ENCODE measurements around the gene XKR7.

The XKR7 gene

GRCh38 chr20:32006841-32007786 is 39.2 kb downstream of the XKR7 start:
- DNase-seq (ENCODE audit: insufficient read length, low spot score) (no peak), FAIRE-seq (no peak)
- no peak for TF ChIP-seq TAF1 (IDR thresholded peaks at IDR 0.05; ENCODE audit: low read depth, low read length)
- TF ChIP-seq PAX5 (IDR thresholded peaks at IDR 0.05; ENCODE audit: insufficient read depth, low read length, severe bottlenecking), result no peak
- TF ChIP-seq POLR2A (IDR thresholded peaks at IDR 0.05; ENCODE audit: low read depth, low read length), result no peak
- TF ChIP-seq SPI1 (IDR thresholded peaks at IDR 0.05; ENCODE audit: low read depth, low read length), result no peak
- TF ChIP-seq POLR2AphosphoS5 (IDR thresholded peaks at IDR 0.05; ENCODE audit: low read depth, low read length), result no peak
- TF ChIP-seq POU2F2 (IDR thresholded peaks at IDR 0.05; ENCODE audit: low read depth, low read length), result no peak

DNA sequence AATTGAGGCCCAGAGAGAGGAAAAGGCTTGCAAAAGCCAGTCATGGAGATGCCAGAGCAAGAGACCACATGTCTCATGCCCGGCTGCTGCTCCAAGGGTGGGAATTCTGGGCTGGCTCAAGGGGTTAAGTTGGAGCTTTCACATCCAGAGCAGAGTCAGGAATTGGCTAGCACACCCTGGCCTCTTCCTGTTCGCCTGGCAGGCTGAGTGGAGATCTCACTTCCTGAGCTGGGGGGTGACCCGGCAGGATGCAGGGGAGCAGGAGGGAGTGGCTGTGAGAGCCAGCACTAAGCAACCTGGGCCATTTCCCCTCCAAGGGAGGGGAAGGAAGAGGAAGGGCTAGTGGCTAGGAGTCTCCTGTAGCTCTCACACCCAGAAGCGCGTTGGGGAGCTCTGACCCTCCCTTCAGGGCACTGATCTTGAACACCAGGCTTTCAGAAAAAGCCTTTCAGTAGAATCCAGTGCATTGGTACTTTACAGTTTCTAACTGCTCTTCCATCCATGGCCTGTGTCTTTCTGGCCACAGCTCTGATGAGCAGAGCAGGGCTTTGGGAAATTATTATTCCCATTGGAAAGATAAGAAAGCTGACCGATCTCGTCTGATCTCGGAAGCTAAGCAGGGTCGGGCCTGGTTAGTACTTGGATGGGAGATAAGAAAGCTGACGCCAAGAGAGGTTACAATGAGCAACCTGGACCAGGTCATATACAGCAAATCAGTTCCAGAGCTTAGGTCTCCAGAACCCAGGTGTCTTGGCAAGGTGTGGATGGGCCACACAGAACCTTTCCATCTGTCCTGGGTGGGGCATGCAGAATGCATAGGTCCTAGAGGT is 40.1 kb downstream of the XKR7 start:
- no peak for DNase-seq (ENCODE audit: insufficient read length, low spot score)

DNA sequence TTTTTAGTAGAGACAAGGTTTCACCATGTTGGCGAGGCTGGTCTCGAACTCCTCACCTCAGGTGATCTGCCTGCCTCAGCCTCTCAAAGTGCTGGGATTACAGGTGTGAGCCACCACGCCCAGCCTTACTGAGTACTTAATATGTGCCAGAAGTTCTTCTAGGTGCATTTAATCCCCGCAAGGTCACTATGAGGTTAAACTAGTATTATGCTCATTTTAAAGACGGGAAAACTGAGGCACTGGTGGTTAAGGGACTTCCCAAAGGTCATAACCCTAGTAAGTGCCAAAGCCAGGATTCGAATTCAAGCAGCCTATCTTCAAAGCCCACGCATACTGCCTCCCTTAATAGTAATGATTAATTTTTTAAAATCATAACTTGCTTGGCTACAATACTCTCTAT is 41.6 kb downstream of the XKR7 start:
- no peak for FAIRE-seq
- no peak for DNase-seq (ENCODE audit: insufficient read length, low spot score)
- TF ChIP-seq POLR2A (IDR thresholded peaks at IDR 0.05; ENCODE audit: low read depth, low read length) (no peak), POLR2AphosphoS5 (IDR thresholded peaks at IDR 0.05; ENCODE audit: low read depth, low read length) (no peak), SPI1 (IDR thresholded peaks at IDR 0.05; ENCODE audit: low read depth, low read length) (no peak), PAX5 (IDR thresholded peaks at IDR 0.05; ENCODE audit: insufficient read depth, low read length, severe bottlenecking) (no peak), TAF1 (IDR thresholded peaks at IDR 0.05; ENCODE audit: low read depth, low read length) (no peak), POU2F2 (IDR thresholded peaks at IDR 0.05; ENCODE audit: low read depth, low read length) (no peak)

More for the DNA sequence above, 40.1 kb downstream of the XKR7 start:
- no peak for FAIRE-seq
- no peak for TF ChIP-seq POLR2AphosphoS5 (IDR thresholded peaks at IDR 0.05; ENCODE audit: low read depth, low read length)
- TF ChIP-seq POLR2A (IDR thresholded peaks at IDR 0.05; ENCODE audit: low read depth, low read length), result no peak
- TF ChIP-seq POU2F2 (IDR thresholded peaks at IDR 0.05; ENCODE audit: low read depth, low read length), result no peak
- no peak for TF ChIP-seq SPI1 (IDR thresholded peaks at IDR 0.05; ENCODE audit: low read depth, low read length)
- no peak for TF ChIP-seq PAX5 (IDR thresholded peaks at IDR 0.05; ENCODE audit: insufficient read depth, low read length, severe bottlenecking)
- no peak for TF ChIP-seq TAF1 (IDR thresholded peaks at IDR 0.05; ENCODE audit: low read depth, low read length)

DNA sequence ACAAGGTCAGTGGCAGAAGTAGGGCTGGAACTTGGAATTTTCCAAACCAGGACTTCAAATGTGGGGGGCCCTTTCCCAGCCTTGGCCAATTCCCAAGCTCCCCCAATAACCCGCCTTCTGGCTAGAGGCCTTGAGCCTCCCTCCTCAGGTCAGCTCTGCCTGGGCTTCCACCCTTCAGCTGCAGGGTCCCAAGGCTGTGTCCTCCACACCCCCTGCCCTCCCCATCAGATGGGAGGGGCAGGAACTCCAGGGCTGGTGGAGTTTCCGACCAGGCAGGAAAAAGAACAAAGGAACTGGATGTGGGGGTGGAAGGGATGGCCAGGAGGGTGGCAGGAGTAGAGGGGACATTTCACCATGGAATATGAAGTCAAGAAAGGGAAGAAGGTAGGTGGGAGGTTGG is 42.1 kb downstream of the XKR7 start, which contains the start of gene CCM2L:
Gene CCM2L (plus strand): TSS at position 338 of the 400 bp plus-strand sequence. CDS start 17 bp downstream, at position 355.
- FAIRE-seq (no peak), DNase-seq (ENCODE audit: insufficient read length, low spot score) (no peak)
- TF ChIP-seq POU2F2 (IDR thresholded peaks at IDR 0.05; ENCODE audit: low read depth, low read length), result no peak
- no peak for TF ChIP-seq POLR2AphosphoS5 (IDR thresholded peaks at IDR 0.05; ENCODE audit: low read depth, low read length)
- no peak for TF ChIP-seq TAF1 (IDR thresholded peaks at IDR 0.05; ENCODE audit: low read depth, low read length)
- no peak for TF ChIP-seq PAX5 (IDR thresholded peaks at IDR 0.05; ENCODE audit: insufficient read depth, low read length, severe bottlenecking)
- TF ChIP-seq SPI1 (IDR thresholded peaks at IDR 0.05; ENCODE audit: low read depth, low read length), result no peak
- no peak for TF ChIP-seq POLR2A (IDR thresholded peaks at IDR 0.05; ENCODE audit: low read depth, low read length)

GRCh38 chr20:32010666-32011065 is 42.7 kb downstream of the XKR7 start:
- TF ChIP-seq SPI1 (IDR thresholded peaks at IDR 0.05; ENCODE audit: low read depth, low read length) (no peak), POU2F2 (IDR thresholded peaks at IDR 0.05; ENCODE audit: low read depth, low read length) (no peak), POLR2A (IDR thresholded peaks at IDR 0.05; ENCODE audit: low read depth, low read length) (no peak), POLR2AphosphoS5 (IDR thresholded peaks at IDR 0.05; ENCODE audit: low read depth, low read length) (no peak), TAF1 (IDR thresholded peaks at IDR 0.05; ENCODE audit: low read depth, low read length) (no peak), PAX5 (IDR thresholded peaks at IDR 0.05; ENCODE audit: insufficient read depth, low read length, severe bottlenecking) (no peak)
- no peak for FAIRE-seq

DNA sequence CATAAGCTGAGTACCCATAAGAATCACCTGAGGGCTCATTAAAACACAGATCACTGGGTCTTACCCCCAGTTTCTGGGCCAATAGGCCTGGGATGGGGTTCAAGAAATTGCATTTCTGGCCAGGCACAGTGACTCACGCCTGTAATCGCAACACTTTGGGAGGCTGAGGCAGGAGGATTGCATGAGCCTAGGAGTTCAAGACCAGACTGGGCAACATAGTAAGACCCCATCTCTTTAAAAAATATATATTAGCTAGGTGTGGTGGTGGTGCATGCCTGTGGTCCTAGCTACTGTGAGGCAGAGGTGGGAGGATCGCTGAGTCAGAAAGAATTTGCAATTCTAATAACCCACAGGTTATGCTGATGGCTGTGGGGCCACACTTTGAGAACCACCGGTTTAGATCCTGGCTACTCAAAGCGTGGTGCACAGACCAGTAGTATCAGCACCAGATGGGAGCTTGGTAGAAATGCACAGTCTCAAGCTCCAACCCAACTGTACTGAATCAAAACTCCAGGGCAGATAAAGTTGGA is 44.3 kb downstream of the XKR7 start:
- TF ChIP-seq PAX5 (IDR thresholded peaks at IDR 0.05; ENCODE audit: insufficient read depth, low read length, severe bottlenecking) (no peak), POLR2A (IDR thresholded peaks at IDR 0.05; ENCODE audit: low read depth, low read length) (no peak), POU2F2 (IDR thresholded peaks at IDR 0.05; ENCODE audit: low read depth, low read length) (no peak), SPI1 (IDR thresholded peaks at IDR 0.05; ENCODE audit: low read depth, low read length) (no peak), TAF1 (IDR thresholded peaks at IDR 0.05; ENCODE audit: low read depth, low read length) (no peak), POLR2AphosphoS5 (IDR thresholded peaks at IDR 0.05; ENCODE audit: low read depth, low read length) (no peak)
- DNase-seq (ENCODE audit: insufficient read length, low spot score), result no peak
- no peak for FAIRE-seq

More at GRCh38 chr20:32010666-32011065, 42.7 kb downstream of the XKR7 start:
- DNase-seq (ENCODE audit: insufficient read length, low spot score), result no peak

DNA sequence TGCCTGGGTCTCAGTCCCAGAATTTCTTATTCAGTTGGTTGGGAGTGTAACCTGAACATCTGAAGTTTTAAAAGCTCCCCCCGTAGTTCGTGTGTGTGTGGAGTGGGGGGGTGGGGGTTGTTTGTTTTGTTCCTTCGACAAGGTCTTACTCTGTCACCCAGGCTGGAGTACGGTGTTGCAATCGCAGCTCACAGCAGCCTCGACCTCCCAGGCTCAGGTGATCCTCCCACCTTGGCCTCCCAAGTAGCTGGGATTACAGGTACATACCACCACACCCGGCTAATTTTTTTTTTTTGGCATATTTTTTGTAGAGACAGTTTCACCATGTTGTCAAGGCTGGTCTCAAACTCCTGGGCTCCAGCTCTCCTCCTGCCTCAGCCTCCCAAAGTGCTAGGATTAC is 45.4 kb downstream of the XKR7 start:
- DNase-seq (ENCODE audit: insufficient read length, low spot score) (no peak), FAIRE-seq (no peak)
- TF ChIP-seq TAF1 (IDR thresholded peaks at IDR 0.05; ENCODE audit: low read depth, low read length) (no peak), PAX5 (IDR thresholded peaks at IDR 0.05; ENCODE audit: insufficient read depth, low read length, severe bottlenecking) (no peak), POLR2AphosphoS5 (IDR thresholded peaks at IDR 0.05; ENCODE audit: low read depth, low read length) (no peak), POLR2A (IDR thresholded peaks at IDR 0.05; ENCODE audit: low read depth, low read length) (no peak), SPI1 (IDR thresholded peaks at IDR 0.05; ENCODE audit: low read depth, low read length) (no peak), POU2F2 (IDR thresholded peaks at IDR 0.05; ENCODE audit: low read depth, low read length) (no peak)

DNA sequence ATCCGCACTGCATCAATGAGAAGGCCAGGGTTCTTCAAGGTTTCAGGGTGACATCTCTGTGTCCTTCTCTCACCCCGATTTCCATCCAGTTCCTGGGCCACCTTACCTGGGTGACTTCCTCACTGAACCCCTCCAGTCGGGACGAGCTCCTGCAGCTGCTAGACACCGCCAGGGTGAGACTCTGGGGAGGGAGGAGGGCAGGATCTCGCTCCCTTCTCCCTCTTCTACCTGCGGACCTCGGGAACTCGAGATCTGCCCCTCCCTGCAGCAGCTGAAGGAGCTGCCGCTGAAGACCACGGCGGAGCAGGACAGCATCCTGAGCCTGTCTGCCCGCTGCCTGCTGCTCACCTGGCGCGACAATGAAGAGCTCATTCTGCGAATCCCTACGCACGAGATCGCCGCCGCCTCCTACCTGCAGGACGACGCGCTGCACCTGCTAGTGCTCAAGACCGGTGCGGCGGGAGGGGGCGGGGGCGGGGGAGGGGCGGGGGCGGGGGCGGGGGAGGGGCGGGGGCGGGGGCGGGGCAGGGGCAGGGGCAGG is 49.8 kb downstream of the XKR7 start:
- FAIRE-seq (no peak), DNase-seq (ENCODE audit: insufficient read length, low spot score) (peak; percentile 53)
- TF ChIP-seq POLR2A (IDR thresholded peaks at IDR 0.05; ENCODE audit: low read depth, low read length), result no peak
- TF ChIP-seq POU2F2 (IDR thresholded peaks at IDR 0.05; ENCODE audit: low read depth, low read length), result no peak
- TF ChIP-seq PAX5 (IDR thresholded peaks at IDR 0.05; ENCODE audit: insufficient read depth, low read length, severe bottlenecking), result no peak
- no peak for TF ChIP-seq SPI1 (IDR thresholded peaks at IDR 0.05; ENCODE audit: low read depth, low read length)
- TF ChIP-seq TAF1 (IDR thresholded peaks at IDR 0.05; ENCODE audit: low read depth, low read length), result no peak
- TF ChIP-seq POLR2AphosphoS5 (IDR thresholded peaks at IDR 0.05; ENCODE audit: low read depth, low read length), result no peak

Data from GM12891 (cell line).